Measurements from ENCODE around the gene ARPC4.

ARPC4 gene

DNA sequence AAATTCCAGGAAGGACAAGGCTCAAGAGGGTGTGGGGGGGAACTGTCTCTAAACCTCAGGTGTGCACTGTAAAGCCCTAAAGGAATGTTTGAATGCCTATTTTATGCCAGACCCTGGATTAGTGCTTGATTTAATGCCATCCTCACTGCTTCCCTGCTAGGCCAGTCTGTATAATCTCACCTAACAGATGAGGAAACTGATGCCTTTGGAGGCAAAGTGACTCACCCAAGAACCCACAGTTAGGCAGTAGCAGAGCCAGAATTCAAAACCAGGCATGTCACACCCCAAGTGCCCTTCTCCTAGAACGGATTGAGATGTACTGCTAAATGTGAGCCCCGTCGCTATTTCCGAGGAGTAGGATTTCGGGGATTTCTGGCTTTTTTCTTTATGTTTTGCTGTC is 31.0 kb upstream of the ARPC4 start:
- TF ChIP-seq CTCF (IDR thresholded peaks at IDR 0.05): no peak
- Histone ChIP-seq H3K27ac (no peak overlapping the region), H3K4me3 (no peak overlapping the region)
- DNase-seq (ENCODE audit: low spot score): no peak

DNA sequence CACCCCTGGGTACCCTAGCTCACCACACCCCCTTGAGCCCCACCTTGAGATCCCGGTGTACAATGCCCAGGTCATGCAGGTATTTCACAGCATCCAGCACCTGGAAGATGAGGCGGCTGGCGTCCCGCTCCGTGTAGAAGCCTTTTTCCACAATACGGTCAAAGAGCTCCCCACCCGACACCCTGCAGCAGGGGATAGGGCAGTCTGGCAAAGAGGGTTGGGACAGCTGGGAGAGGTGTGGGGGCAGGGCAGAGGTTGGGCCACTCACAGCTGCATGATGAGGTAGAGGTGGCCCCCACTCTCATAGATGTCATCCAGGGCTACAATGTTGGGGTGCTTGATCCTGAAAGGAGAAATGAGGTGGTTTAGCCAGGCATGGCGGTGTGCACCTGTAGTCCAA is 30.0 kb upstream of the ARPC4 start:
- H3K4me3 ChIP-seq: no peak overlapping the region
- no peak for TF ChIP-seq CTCF (IDR thresholded peaks at IDR 0.05)
- no peak for DNase-seq (ENCODE audit: low spot score)

GRCh38 chr3:9765865-9766264 is 27.0 kb upstream of the ARPC4 start:
- no peak for DNase-seq (ENCODE audit: low spot score)
- no peak for TF ChIP-seq CTCF (IDR thresholded peaks at IDR 0.05)
- Histone ChIP-seq H3K27ac (peak overlapping the region in 1 of 2 donors; percentile 9), H3K4me3 (no peak overlapping the region)

More for the DNA sequence above, 30.0 kb upstream of the ARPC4 start:
- H3K27ac ChIP-seq: no peak overlapping the region

DNA sequence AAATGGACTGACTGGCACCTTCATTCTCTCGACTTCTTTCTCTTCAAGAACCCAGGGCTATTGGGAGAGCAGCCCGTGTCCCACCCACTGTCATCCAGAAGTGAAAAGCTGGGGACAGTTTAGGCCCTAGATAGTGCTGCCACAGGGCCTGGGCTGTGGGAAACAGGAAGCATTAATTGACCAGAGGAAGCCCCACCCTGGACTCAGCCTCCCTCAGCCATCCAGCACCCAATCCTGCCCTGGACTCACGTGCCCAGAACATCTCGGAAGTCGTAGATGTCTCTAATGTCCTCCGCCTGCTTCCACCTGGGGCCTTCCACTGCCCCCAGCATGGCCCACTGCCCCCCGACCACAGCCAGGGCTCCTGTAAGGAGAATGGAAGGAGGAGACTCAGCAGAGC is 25.5 kb upstream of the ARPC4 start:
- no peak overlapping the region for H3K4me3 ChIP-seq
- no peak for TF ChIP-seq CTCF (IDR thresholded peaks at IDR 0.05)
- peak overlapping the region in 1 of 2 donors; percentile 93 for H3K27ac ChIP-seq
- DNase-seq (ENCODE audit: low spot score): no peak

GRCh38 chr3:9768141-9768775 is 24.6 kb upstream of the ARPC4 start:
- Histone ChIP-seq H3K27ac (peak overlapping the region; percentile 92 to 93), H3K4me3 (peak overlapping the region; percentile 95)
- no peak for DNase-seq (ENCODE audit: low spot score)
- no peak for TF ChIP-seq CTCF (IDR thresholded peaks at IDR 0.05)

GRCh38 chr3:9769012-9769411 is 23.9 kb upstream of the ARPC4 start:
- DNase-seq (ENCODE audit: low spot score): no peak
- peak overlapping the region; percentile 92 to 93 for H3K27ac ChIP-seq
- TF ChIP-seq CTCF (IDR thresholded peaks at IDR 0.05): no peak
- H3K4me3 ChIP-seq: peak overlapping the region; percentile 95

All from coronary artery (tissue), 2 donors.